ENCODE measurements around the gene ABHD12B.

ABHD12B gene

GRCh38 chr14:50839048-50839447, 32.8 kb upstream of the ABHD12B start:
- DNase-seq (ENCODE audit: low spot score), result no peak

DNA sequence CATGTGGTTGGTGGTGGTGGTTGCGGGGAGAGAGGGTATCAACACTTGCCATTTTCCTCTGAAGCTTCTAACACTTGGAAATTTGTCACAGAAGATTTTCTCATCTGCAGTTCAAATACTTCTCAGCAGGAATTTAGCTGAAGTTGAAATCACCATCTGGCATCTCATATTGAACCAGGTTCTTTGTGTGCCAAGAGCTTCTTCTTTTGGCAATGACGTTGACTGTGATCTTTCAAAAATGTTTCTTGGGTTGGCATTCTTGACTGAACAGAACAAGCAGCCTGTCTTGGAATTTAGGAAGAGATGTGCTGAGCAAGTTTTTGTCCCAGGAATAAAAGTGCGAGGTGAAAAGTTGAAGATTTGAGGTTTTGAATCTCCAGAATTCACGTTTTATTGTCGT, 32.2 kb upstream of the ABHD12B start:
- no peak for DNase-seq (ENCODE audit: low spot score)

- no peak for DNase-seq (ENCODE audit: low spot score)
These were observed 27.5 kb upstream of the ABHD12B start for GRCh38 chr14:50844391-50844790.

- DNase-seq (ENCODE audit: low spot score), result no peak
These were observed 26.7 kb upstream of the ABHD12B start for GRCh38 chr14:50845166-50845565.

DNA sequence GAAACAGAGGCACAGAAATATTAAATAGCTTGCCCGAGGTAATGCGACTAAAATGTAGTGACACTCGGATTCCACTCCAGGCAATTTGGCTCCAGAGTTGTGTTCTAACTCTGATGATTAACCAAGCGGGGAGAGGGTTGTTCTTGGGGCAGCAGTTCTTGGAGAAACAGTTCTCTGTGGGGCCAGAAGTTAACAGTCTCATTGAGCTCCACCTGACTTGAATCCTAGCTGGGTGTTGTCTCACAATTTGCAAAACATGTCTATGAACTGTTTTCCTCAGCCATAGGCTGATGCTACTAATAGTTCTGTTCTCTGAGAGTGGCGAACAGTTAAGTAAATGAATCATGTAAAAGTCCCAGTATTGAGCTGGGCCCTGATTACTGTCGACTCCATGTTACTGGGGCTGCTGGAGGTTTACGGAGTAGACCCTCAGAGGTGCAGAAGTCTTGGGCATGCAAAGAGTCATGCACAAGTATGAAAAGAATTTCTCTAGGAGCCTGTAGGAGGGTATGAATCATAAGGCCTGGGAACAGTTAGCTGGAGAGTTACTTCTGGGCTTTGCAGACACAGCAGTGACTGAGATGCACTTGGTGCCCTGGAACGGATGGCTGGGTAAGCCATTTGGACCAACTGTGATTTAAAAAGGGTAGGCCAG, 25.5 kb upstream of the ABHD12B start:
- DNase-seq (ENCODE audit: low spot score), result no peak

DNA sequence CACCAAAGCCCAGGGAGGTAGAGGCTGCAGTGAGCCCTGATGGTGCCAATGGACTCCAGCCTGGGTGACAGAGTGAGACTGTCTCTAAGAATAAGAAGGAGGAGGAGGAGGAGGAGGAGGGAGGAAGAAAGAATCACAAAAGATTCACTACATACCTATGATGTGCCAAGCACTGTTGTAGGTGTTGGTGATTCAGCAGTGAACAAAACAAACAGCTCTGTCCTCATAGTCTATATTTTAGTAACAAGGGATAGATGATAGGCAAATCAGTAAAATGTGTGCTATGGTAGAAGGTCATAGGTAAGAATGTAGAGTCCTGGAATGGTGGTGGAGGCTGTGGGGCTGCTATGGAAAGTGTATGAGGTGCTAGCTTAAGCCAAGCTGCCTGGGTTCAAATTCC, 18.0 kb upstream of the ABHD12B start:
- DNase-seq (ENCODE audit: low spot score), result no peak

DNA sequence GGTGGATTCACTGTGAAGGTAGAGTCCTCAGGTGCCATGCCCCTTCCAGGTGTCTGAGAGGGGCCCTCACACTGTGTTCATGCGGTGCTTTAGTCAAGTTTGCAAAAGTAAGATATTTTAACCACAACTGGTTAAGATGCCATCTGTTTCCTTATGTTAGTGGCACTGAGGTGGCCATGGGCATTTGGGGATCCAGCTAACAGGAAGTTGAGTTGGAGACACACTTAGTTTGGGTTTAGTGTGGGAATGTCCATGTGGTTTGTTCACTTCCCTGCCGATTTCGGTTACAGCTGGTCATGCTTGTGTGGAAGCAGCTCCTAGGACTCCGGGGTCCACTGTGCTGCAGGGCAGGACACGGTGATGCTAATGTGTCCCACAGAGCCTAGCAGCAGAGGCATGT, 17.3 kb upstream of the ABHD12B start:
- DNase-seq (ENCODE audit: low spot score), result no peak

DNA sequence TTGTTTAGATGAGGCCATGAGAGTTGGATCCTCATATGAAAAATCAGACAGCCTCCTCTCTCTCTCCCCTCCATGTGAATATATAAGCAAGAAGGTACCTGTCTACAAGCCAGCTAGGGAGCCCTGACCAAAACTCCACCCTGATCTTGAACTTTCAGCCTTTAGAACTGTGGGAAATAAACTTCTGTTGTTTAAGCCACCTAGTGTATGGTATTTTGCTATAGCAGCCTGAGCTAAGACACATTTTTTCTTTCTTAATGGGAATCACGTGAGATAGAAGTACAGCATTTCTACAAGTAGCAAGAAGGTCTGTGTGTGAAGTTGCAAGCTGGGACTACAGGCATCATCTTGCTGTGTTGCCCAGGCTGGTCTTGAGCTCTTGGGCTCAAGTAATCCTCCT, 16.3 kb upstream of the ABHD12B start:
- no peak for DNase-seq (ENCODE audit: low spot score)

DNA sequence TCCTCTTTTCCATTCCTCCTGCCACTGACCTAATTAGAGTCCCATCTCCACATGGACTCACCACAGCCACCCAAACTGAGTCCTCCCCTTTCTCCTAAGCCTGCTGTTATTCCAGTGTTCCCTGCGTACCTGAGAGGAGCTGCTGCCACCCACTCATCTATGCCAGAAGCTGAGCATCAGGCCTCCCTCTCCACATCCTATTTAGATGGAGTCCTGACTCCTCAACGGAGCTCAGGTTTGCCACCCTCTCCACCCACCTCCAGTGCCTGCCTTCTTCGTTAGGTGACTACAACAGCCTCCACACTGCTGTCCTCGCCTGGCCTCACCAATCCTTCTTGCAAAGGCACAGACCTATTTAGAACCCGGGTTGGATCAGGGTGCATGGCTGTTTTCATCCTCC, 15.2 kb upstream of the ABHD12B start:
- DNase-seq (ENCODE audit: low spot score), result no peak

GRCh38 chr14:50859296-50859624, 12.6 kb upstream of the ABHD12B start:
- no peak for DNase-seq (ENCODE audit: low spot score)

- DNase-seq (ENCODE audit: low spot score), result peak; percentile 88
These were observed 11.3 kb upstream of the ABHD12B start for GRCh38 chr14:50860478-50861086.

- no peak for DNase-seq (ENCODE audit: low spot score)
These were observed 9.8 kb upstream of the ABHD12B start for GRCh38 chr14:50862036-50862570.

DNA sequence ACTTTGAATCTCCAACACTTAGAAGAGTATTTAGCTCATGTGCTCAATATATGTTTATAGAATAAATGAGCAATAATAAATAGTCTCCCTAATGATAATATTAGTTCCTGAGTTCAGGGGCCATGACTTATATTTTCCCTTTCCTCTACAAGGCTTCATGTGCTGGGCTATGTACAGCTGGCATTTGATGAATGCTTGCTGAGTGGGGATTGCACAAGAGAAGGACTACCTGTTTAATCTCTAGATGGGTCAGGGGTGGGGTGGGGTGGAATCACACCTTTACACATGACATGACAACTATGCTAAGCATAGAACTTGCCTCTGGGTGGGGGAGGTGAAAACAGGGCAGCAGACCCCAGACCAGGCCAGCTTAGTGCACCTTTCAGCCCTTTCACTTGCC, 7.6 kb upstream of the ABHD12B start:
- no peak for DNase-seq (ENCODE audit: low spot score)

GRCh38 chr14:50864946-50865345, 6.9 kb upstream of the ABHD12B start:
- DNase-seq (ENCODE audit: low spot score), result no peak

- DNase-seq (ENCODE audit: low spot score), result no peak
These were observed 6.3 kb upstream of the ABHD12B start for GRCh38 chr14:50865391-50866076.

- no peak for DNase-seq (ENCODE audit: low spot score)
These were observed 625 bp upstream of the ABHD12B start for GRCh38 chr14:50871228-50871627.

GRCh38 chr14:50874757-50875156, 2.9 kb downstream of the ABHD12B start:
- no peak for DNase-seq (ENCODE audit: low spot score)

GRCh38 chr14:50875359-50876070, 3.7 kb downstream of the ABHD12B start:
- DNase-seq (ENCODE audit: low spot score), result no peak

DNA sequence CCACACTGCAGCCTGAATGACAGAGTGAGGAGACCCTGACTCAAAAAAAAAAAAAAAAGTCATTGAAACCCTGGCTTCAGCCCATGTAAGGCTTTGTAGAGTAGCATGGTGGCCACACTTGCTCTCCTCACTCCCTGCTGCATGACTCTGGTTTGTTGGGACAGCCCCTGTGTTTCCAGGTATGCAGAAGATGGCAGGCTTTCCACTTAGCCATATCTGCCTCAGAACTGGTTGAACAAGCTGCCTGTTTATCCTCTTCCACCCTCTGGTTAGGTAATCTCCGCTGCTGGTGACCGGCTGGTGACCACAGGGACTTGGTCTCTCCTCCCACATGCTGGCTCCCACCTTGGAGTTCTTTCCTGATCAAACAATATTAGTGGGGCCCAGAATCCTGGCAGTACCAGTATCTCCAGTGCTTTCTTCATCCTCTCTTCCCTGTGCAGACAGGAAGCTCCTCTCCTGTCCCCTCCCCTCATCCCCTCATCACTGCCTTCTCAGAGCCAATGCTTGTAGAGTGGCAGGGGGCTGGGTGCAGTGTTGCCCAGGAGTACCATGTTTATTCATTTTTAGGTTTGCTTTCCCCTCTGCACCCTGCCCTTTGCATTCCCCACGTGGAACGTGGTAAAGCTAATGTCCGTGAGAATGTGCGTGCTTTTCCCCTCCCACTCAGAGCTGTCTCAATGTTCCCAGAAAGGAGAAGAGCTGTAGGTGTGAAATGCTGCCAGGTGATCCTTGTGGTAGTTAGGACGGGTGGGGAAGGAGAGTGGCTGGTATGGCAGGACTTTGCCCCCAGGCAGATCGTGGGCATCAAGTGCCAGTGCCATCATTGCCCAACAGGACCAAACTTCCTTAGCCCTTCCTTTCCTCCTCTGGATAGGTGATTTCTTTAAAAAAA, 11.3 kb downstream of the ABHD12B start:
- no peak for DNase-seq (ENCODE audit: low spot score)

- no peak for DNase-seq (ENCODE audit: low spot score)
These were observed 12.0 kb downstream of the ABHD12B start for GRCh38 chr14:50883827-50884197.

- no peak for DNase-seq (ENCODE audit: low spot score)
These were observed 15.6 kb downstream of the ABHD12B start for GRCh38 chr14:50887476-50887875.

DNA sequence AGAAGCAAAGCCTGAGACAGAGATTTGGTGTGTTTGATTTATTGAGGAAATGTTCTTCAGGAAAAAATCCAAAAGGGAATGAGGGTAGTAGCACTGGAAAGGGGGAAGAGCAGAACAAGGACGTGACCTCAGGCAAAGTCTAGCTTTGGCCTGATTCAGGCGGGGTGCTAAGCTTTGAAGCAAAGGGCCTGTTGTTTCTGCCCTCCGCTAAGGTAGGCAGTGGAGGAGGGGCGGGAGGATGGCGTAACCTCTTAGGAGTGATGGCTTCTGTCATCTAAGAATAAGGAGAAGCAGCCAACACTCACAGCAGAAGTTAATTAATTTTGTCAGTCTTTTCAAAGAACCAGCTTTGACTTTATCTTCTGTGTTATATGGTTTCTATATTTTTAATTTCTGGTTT, 20.4 kb downstream of the ABHD12B start:
- DNase-seq (ENCODE audit: low spot score), result peak; percentile 46

Data from iPS-NIHi11 (cell line).